Measurements from ENCODE around the gene DDI1.

DNA sequence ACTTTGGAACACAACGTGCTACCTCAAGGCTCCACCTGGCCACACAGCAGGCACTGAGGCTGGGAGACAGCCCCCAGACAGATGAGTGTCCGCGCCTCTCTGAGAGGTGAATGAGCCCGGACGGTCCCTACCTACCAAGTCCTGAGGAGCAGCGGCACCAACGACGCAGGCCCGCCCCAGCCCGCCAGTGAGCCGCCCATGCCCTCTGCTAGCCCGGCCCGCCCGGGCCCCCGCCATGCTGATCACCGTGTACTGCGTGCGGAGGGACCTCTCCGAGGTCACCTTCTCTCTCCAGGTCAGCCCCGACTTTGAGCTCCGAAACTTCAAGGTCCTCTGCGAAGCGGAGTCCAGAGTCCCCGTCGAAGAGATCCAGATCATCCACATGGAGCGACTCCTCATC lies at the start of gene DDI1:
- TF ChIP-seq POLR2A (IDR thresholded peaks at IDR 0.05), result no peak
- TF ChIP-seq CTCF (IDR thresholded peaks at IDR 0.05), result no peak
- TF ChIP-seq POLR2AphosphoS5 (IDR thresholded peaks at IDR 0.05), result no peak

Measured in breast epithelium (tissue), 3 donors.